H1 (cell line): Measurements from ENCODE around the gene COL5A1. TPM values are rescaled to one million over a fixed set of nuclear protein-coding genes. Genes with fewer than 3 reads are reported as not detected.

Experiments
- microRNA-seq, 2 experiments: library from miRNA; unstranded; fragments of <30 nt; microRNA quantifications; one replicate each; pipeline versions ENCODE4 to v1.2.0, GENCODE V29; 2016 to 2020; ENCODE audit warnings: borderline microRNAs expressed in 2 of 2, borderline number of aligned reads in 2 of 2, borderline replicate concordance in 1 of 2
- polyA plus RNA-seq, 7 experiments: library from polyadenylated mRNA; depleted of rRNA in 3 of 7; stranded (reverse) in 5 of 7; unstranded in 2 of 7; fragments of >200 nt in 5 of 7; fragments of 200-250 nt in 2 of 7; gene quantifications; 1 replicate in 5 of 7; 2 replicates in 1 of 7; 4 replicates in 1 of 7; pipeline versions ENCODE4 v1.2.1 to v1.2.3, GENCODE V29; 2011 to 2013; ENCODE audit warnings: missing spikeins in 2 of 7, mixed read lengths in 2 of 7
- small RNA-seq: library from polyadenylated mRNA; stranded (forward); fragments of <200 nt; extraction: miRNeasy Mini kit (QIAGEN cat#:217004); gene quantifications from one replicate; pipeline ENCODE3, GENCODE V24; 2013; ENCODE audit not compliant: insufficient read depth
- total RNA-seq: library from RNA; stranded (reverse); fragmentation: NEBNext Ultra II Directional; extraction: Animal tissue kit (Norgen Biotek cat#: 25700); gene quantifications from 2 replicates; pipeline ENCODE4 v1.2.1, GENCODE V29; 2021

COL5A1 gene
- total and polyA plus RNA-seq, 2 of the 8 experiments (the other 6 are each of a cell fraction or from before 2014, with no cell fraction given) = 3.8 to 12.0 TPM

Small RNA genes within 50 kb of the gene (microRNA-seq; reads per million reads assigned to microRNA genes)
- gene MIR3689A (0 reads per million in 2 experiments), gene MIR3689B (0 reads per million in 2 experiments), gene MIR3689C (0 reads per million in 2 experiments), gene MIR3689D1 (0 reads per million in 2 experiments), gene MIR3689D2 (0 reads per million in 2 experiments), gene MIR3689E (0 reads per million in 2 experiments), gene MIR3689F (0 reads per million in 2 experiments)

Small RNA genes within 50 kb of the gene (small RNA-seq; reads per million reads assigned to genes)
- gene AL603650.1 = not detected
- gene MIR3689A = not detected
- not detected for gene MIR3689B
- not detected for gene MIR3689C
- not detected for gene MIR3689D1
- gene MIR3689D2 = not detected
- not detected for gene MIR3689E
- not detected for gene MIR3689F

Other genes starting within 250 kb of the COL5A1 start
- gene FCN2, start 239.0 kb downstream of the COL5A1 start, total RNA-seq = not detected in 2 replicates
- gene FCN2, start 239.0 kb downstream of the COL5A1 start, polyA plus RNA-seq (2011; rRNA removed) = not detected in 2 replicates